SK-N-MC (cell line): ENCODE measurements around the gene FGFR4.

Experiments used
- EZH2 ChIP-seq: fragments of 200-600 bp; sonication (generic); IDR thresholded peaks from one replicate; pipeline ENCODE4 v1.6.1; 2017; ENCODE audit warnings: antibody characterized with exemption
- POLR2AphosphoS5 ChIP-seq: IDR thresholded peaks from 2 replicates; pipeline ENCODE4 v1.6.1; 2012; ENCODE audit warnings: mild to moderate bottlenecking, low read depth, low read length, borderline replicate concordance

GRCh38 chr5:177099422-177100093 lies 12.8 kb downstream of the FGFR4 start:
- no peak for TF ChIP-seq POLR2AphosphoS5
- TF ChIP-seq EZH2, result no peak
